WTC11 (cell line): ENCODE results near the gene ZNF667. TPM values are rescaled to one million over a fixed set of nuclear protein-coding genes. Genes with fewer than 3 reads are reported as not detected.

Experiments
- AFF4 ChIP-seq: sonication (generic); formaldehyde crosslinking; IDR thresholded peaks from 2 replicates; pipeline ENCODE4 v1.8.1; 2023; ENCODE audit warnings: mild to moderate bottlenecking, missing genetic modification reagents, borderline replicate concordance
- AR ChIP-seq: fragments of 250-450 bp; sonication (Bioruptor Pico); IDR thresholded peaks from 2 replicates; pipeline ENCODE4 v1.9.0; 2021; ENCODE audit warnings: mild to moderate bottlenecking
- CREM ChIP-seq: sonication (generic); formaldehyde crosslinking; IDR thresholded peaks from 2 replicates; pipeline ENCODE4 v1.8.1; 2022; ENCODE audit warnings: mild to moderate bottlenecking, missing genetic modification reagents, moderate library complexity
- CTCF ChIP-seq: fragments of 200-600 bp; IDR thresholded peaks from 2 replicates; pipeline ENCODE4 v1.8.0; 2022; ENCODE audit warnings: antibody characterized with exemption
- ETV6 ChIP-seq: sonication (generic); formaldehyde crosslinking; IDR thresholded peaks from 2 replicates; pipeline ENCODE4 v1.8.1; 2022; ENCODE audit warnings: mild to moderate bottlenecking, missing genetic modification reagents
- FOXK1 ChIP-seq: sonication (generic); formaldehyde crosslinking; IDR thresholded peaks from 2 replicates; pipeline ENCODE4 v1.8.0; 2022; ENCODE audit warnings: mild to moderate bottlenecking, moderate library complexity, missing genetic modification reagents
- HMGXB4 ChIP-seq: sonication (generic); formaldehyde crosslinking; IDR thresholded peaks from 2 replicates; pipeline ENCODE4 v1.8.1; 2023; ENCODE audit warnings: mild to moderate bottlenecking, moderate library complexity, missing genetic modification reagents
- IRF2 ChIP-seq: sonication (generic); formaldehyde crosslinking; IDR thresholded peaks from 2 replicates; pipeline ENCODE4 v1.8.0; 2022; ENCODE audit warnings: low read depth, missing genetic modification reagents, borderline replicate concordance
- MYBL2 ChIP-seq: sonication (generic); formaldehyde crosslinking; IDR thresholded peaks from 2 replicates; pipeline ENCODE4 v1.8.1; 2023; ENCODE audit warnings: mild to moderate bottlenecking, moderate library complexity, missing genetic modification reagents
- NFYB ChIP-seq: sonication (generic); formaldehyde crosslinking; conservative IDR thresholded peaks from 2 replicates; pipeline ENCODE4 v1.8.0; 2022; ENCODE audit warnings: low read depth, missing genetic modification reagents
- PRDM15 ChIP-seq: sonication (generic); formaldehyde crosslinking; IDR thresholded peaks from 2 replicates; pipeline ENCODE4 v1.8.0; 2022; ENCODE audit warnings: missing genetic modification reagents
- TEAD4 ChIP-seq: sonication (generic); formaldehyde crosslinking; IDR thresholded peaks from 2 replicates; pipeline ENCODE4 v1.8.0; 2022; ENCODE audit warnings: mild to moderate bottlenecking, missing genetic modification reagents
- TP53 ChIP-seq: sonication (generic); formaldehyde crosslinking; IDR thresholded peaks from 2 replicates; pipeline ENCODE4 v1.8.1; 2023; ENCODE audit warnings: mild to moderate bottlenecking, missing genetic modification reagents
- USF1 ChIP-seq: sonication (generic); formaldehyde crosslinking; IDR thresholded peaks from 2 replicates; pipeline ENCODE4 v1.8.0; 2022; ENCODE audit warnings: mild to moderate bottlenecking, missing genetic modification reagents
- ZNF121 ChIP-seq: sonication (generic); formaldehyde crosslinking; IDR thresholded peaks from 2 replicates; pipeline ENCODE4 v1.8.0; 2023; ENCODE audit warnings: missing genetic modification reagents
- ZNF219 ChIP-seq: sonication (generic); formaldehyde crosslinking; IDR thresholded peaks from 2 replicates; pipeline ENCODE4 v1.8.0; 2023; ENCODE audit warnings: missing genetic modification reagents, mild to moderate bottlenecking, borderline replicate concordance
- total RNA-seq: library from RNA; stranded (reverse); gene quantifications from 3 replicates; pipeline ENCODE4 v1.2.3, GENCODE V29; 2021

The ZNF667 gene
- total RNA-seq, 1 experiment from 2014 or later, result 10.8 TPM

GRCh38 chr19:56393119-56394012 is 83.8 kb downstream of the ZNF667 start, which contains the start of gene ZNF582 (continued):
- TF ChIP-seq AFF4 (CRISPR knock-in tag) (no peak), MYBL2 (CRISPR knock-in tag) (peak; percentile 83), ETV6 (no peak), ZNF219 (CRISPR knock-in tag) (no peak), USF1 (peak; percentile 44; the same call in 1 of the 2 replicates), ZNF121 (no peak), PRDM15 (CRISPR knock-in tag) (no peak), NFYB (CRISPR knock-in tag) (peak; percentile 53), AR (CRISPR knock-in tag) (no peak), TEAD4 (0 out of 2 replicates have a peak, but pooled peaks have one; percentile 51), TP53 (no peak), CREM (CRISPR knock-in tag) (0 out of 2 replicates have a peak, but pooled peaks have one; percentile 29), CTCF (peak; percentile 59), HMGXB4 (peak; percentile 58; the same call in 1 of the 2 replicates), IRF2 (no peak), FOXK1 (peak; percentile 63; the same call in 1 of the 2 replicates)
